ENCODE results near the gene TSPAN17. TPM values are rescaled to one million over a fixed set of nuclear protein-coding genes. Genes with fewer than 3 reads are reported as not detected.
A peak's percentile ranks its signal among the peaks of the same experiment; 100 is the strongest.

TSPAN17 gene
- total and polyA plus RNA-seq, 9 of the 15 experiments (the other 6 are each of a cell fraction or from before 2014, with no cell fraction given) = 0.73 to 58.3 (median 34.5) TPM

DNA sequence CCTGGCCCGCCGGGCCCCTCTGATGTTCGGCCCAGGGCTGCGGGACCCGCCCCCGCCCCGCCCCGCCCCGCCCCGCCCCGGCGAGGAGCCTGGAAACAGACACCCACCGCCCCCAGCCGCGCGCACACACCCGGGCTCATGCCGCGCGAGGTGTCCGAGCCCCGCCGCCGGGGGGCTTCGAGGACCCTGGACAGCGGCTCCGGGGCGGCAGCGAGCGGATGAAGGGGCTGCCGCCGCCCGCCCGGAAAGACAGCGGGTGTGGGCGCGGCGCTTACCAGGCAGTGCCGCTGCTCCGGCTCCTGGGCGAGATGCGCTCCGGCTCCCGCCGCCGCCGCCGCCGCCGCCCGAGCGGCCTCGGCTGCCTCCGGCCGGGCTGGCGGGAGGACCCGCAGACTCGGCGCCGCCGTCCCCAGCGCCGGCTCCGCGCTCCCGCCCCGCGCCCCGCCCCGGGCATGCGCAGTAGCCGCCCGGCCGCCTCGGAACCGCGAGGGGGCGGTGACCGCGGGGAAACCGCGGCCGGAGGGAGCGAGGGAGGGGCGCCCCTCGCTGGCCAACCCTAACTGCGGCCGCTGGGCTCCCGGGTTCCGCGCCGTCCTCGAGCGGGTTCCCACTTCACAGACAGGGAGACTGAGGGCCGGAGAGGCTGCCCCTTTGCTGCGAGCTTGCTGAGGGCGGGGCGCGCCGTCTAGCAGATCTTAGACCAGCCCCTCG, 37.4 kb upstream of the TSPAN17 start, which contains the start of gene GPRIN1 (continued):
- TF ChIP-seq, protein P1, sequence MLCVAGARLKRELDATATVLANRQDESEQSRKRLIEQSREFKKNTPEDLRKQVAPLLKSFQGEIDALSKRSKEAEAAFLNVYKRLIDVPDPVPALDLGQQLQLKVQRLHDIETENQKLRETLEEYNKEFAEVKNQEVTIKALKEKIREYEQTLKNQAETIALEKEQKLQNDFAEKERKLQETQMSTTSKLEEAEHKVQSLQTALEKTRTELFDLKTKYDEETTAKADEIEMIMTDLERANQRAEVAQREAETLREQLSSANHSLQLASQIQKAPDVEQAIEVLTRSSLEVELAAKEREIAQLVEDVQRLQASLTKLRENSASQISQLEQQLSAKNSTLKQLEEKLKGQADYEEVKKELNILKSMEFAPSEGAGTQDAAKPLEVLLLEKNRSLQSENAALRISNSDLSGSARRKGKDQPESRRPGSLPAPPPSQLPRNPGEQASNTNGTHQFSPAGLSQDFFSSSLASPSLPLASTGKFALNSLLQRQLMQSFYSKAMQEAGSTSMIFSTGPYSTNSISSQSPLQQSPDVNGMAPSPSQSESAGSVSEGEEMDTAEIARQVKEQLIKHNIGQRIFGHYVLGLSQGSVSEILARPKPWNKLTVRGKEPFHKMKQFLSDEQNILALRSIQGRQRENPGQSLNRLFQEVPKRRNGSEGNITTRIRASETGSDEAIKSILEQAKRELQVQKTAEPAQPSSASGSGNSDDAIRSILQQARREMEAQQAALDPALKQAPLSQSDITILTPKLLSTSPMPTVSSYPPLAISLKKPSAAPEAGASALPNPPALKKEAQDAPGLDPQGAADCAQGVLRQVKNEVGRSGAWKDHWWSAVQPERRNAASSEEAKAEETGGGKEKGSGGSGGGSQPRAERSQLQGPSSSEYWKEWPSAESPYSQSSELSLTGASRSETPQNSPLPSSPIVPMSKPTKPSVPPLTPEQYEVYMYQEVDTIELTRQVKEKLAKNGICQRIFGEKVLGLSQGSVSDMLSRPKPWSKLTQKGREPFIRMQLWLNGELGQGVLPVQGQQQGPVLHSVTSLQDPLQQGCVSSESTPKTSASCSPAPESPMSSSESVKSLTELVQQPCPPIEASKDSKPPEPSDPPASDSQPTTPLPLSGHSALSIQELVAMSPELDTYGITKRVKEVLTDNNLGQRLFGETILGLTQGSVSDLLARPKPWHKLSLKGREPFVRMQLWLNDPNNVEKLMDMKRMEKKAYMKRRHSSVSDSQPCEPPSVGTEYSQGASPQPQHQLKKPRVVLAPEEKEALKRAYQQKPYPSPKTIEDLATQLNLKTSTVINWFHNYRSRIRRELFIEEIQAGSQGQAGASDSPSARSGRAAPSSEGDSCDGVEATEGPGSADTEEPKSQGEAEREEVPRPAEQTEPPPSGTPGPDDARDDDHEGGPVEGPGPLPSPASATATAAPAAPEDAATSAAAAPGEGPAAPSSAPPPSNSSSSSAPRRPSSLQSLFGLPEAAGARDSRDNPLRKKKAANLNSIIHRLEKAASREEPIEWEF (CRISPR knock-in tag; IDR thresholded peaks at IDR 0.05) = no peak
- TF ChIP-seq RFX7 (CRISPR knock-in tag; IDR thresholded peaks at IDR 0.05) (no peak), RCOR1 (IDR thresholded peaks at IDR 0.05; ENCODE audit: borderline replicate concordance in 1 of 2, low read depth in 2 of 2, low read length in 2 of 2) (peak in 1 of 2 experiments; percentile 35; a peak in 1 of 4 replicates), MYBL2 (IDR thresholded peaks at IDR 0.05; ENCODE audit: low read depth) (no peak), MYBL2 (CRISPR knock-in tag; IDR thresholded peaks at IDR 0.05; ENCODE audit: borderline replicate concordance) (no peak), ZNF174 (CRISPR knock-in tag; IDR thresholded peaks at IDR 0.05) (no peak), MTF1 (CRISPR knock-in tag; IDR thresholded peaks at IDR 0.05; ENCODE audit: borderline replicate concordance) (no peak), ZNF444 (CRISPR knock-in tag; IDR thresholded peaks at IDR 0.05) (no peak), NR2C1 (IDR thresholded peaks at IDR 0.05) (no peak), NR2C1 (tag; IDR thresholded peaks at IDR 0.05) (no peak), IRF2 (CRISPR knock-in tag; IDR thresholded peaks at IDR 0.05) (no peak), ZBTB1 (CRISPR knock-in tag; IDR thresholded peaks at IDR 0.05; ENCODE audit: borderline replicate concordance, low read depth) (no peak), DPF2 (IDR thresholded peaks at IDR 0.05) (no peak; the same call in 1 of the 2 replicates), ZNF212 (CRISPR knock-in tag; IDR thresholded peaks at IDR 0.05) (no peak), SPI1 (IDR thresholded peaks at IDR 0.05; ENCODE audit: borderline replicate concordance, low read depth, low read length) (no peak), NFATC3 (IDR thresholded peaks at IDR 0.05) (no peak), ETV5 (CRISPR knock-in tag; IDR thresholded peaks at IDR 0.05; ENCODE audit: low read depth) (0 out of 2 replicates have a peak, but pooled peaks have one; percentile 18), ZNF780A (CRISPR knock-in tag; IDR thresholded peaks at IDR 0.05) (no peak), ZKSCAN8 (CRISPR knock-in tag; IDR thresholded peaks at IDR 0.05) (no peak)
- TF ChIP-seq, protein P2, sequence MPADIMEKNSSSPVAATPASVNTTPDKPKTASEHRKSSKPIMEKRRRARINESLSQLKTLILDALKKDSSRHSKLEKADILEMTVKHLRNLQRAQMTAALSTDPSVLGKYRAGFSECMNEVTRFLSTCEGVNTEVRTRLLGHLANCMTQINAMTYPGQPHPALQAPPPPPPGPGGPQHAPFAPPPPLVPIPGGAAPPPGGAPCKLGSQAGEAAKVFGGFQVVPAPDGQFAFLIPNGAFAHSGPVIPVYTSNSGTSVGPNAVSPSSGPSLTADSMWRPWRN (IDR thresholded peaks at IDR 0.05; ENCODE audit: low read depth) = no peak
- TF ChIP-seq, protein P3, sequence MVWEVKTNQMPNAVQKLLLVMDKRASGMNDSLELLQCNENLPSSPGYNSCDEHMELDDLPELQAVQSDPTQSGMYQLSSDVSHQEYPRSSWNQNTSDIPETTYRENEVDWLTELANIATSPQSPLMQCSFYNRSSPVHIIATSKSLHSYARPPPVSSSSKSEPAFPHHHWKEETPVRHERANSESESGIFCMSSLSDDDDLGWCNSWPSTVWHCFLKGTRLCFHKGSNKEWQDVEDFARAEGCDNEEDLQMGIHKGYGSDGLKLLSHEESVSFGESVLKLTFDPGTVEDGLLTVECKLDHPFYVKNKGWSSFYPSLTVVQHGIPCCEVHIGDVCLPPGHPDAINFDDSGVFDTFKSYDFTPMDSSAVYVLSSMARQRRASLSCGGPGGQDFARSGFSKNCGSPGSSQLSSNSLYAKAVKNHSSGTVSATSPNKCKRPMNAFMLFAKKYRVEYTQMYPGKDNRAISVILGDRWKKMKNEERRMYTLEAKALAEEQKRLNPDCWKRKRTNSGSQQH (CRISPR knock-in tag; IDR thresholded peaks at IDR 0.05) = no peak
